DOHH2 (cell line): Measurements from ENCODE around the gene VWF.
"Not testable (repeated sequence)": the region's sequence is repeated elsewhere in the genome, so short reads cannot be mapped to it uniquely, and the experiment has no call there.

Experiments used
- H3F3A ChIP-seq: fragments of 200-600 bp; sonication (generic), shearing (Covaris generic); 2 replicates; pipeline ENCODE4 v1.6.0; 2016; ENCODE audit warnings: antibody characterized with exemption, mild to moderate bottlenecking; ENCODE audit not compliant: control insufficient read depth, insufficient read depth
- H3K27ac ChIP-seq: fragments of 200-600 bp; sonication (generic); 2 replicates; pipeline ENCODE4 v1.5.1; 2014; ENCODE audit warnings: low read depth, mild to moderate bottlenecking, low read length, moderate library complexity
- H3K27me3 ChIP-seq: fragments of 200-600 bp; sonication (generic); 2 replicates; pipeline ENCODE4 v1.6.1; 2014; ENCODE audit warnings: mild to moderate bottlenecking, low read length, mixed read lengths; ENCODE audit not compliant: control insufficient read depth
- H3K36me3 ChIP-seq: fragments of 200-600 bp; sonication (generic); 2 replicates; pipeline ENCODE4 v1.6.1; 2014; ENCODE audit warnings: mild to moderate bottlenecking, low read length, moderate library complexity, mixed read lengths; ENCODE audit not compliant: control insufficient read depth
- H3K4me1 ChIP-seq: fragments of 200-600 bp; sonication (generic); 2 replicates; pipeline ENCODE4 v1.6.1; 2014; ENCODE audit warnings: mild to moderate bottlenecking, low read length, mixed read lengths; ENCODE audit not compliant: control insufficient read depth
- H3K4me2 ChIP-seq: fragments of 200-600 bp; sonication (generic); 2 replicates; pipeline ENCODE4 v1.6.0; 2014; ENCODE audit warnings: mild to moderate bottlenecking, low read length, moderate library complexity
- H3K4me3 ChIP-seq: fragments of 200-600 bp; sonication (generic); 2 replicates; pipeline ENCODE4 v1.5.1; 2014; ENCODE audit warnings: mild to moderate bottlenecking, low read length, mixed read lengths
- H3K79me2 ChIP-seq: fragments of 200-600 bp; sonication (generic); 2 replicates; pipeline ENCODE4 v1.6.1; 2014; ENCODE audit warnings: mild to moderate bottlenecking, low read length, mixed read lengths; ENCODE audit not compliant: control insufficient read depth
- H3K9me2 ChIP-seq: fragments of 200-600 bp; sonication (generic); replicated peaks from 2 replicates; pipeline ENCODE4 v1.6.1; 2014; ENCODE audit warnings: mild to moderate bottlenecking, low read length, mixed read lengths; ENCODE audit not compliant: control insufficient read depth
- H3K9me3 ChIP-seq: fragments of 200-600 bp; sonication (generic); 2 replicates; pipeline ENCODE4 v1.6.1; 2014; ENCODE audit warnings: antibody characterized with exemption, low read length, mixed read lengths; ENCODE audit not compliant: control insufficient read depth, insufficient read depth
- H4K20me1 ChIP-seq: fragments of 200-600 bp; sonication (generic); 2 replicates; pipeline ENCODE4 v1.6.0; 2014; ENCODE audit warnings: low read depth, mild to moderate bottlenecking, antibody characterized with exemption, low read length, moderate library complexity; ENCODE audit not compliant: control insufficient read depth, insufficient read depth
- CTCF ChIP-seq: fragments of 200-600 bp; sonication (generic); IDR thresholded peaks from one replicate; pipeline ENCODE4 v1.5.1; 2014; ENCODE audit warnings: antibody characterized with exemption, mild to moderate bottlenecking, low read depth, low read length; ENCODE audit not compliant: poor library complexity, severe bottlenecking
- EZH2phosphoT487 ChIP-seq: fragments of 200-600 bp; sonication (generic); IDR thresholded peaks from 2 replicates; pipeline ENCODE4 v1.6.1; 2017; ENCODE audit warnings: borderline replicate concordance, mild to moderate bottlenecking, antibody characterized with exemption, low read length, moderate library complexity, mixed read lengths

Gene VWF

GRCh38 chr12:6165395-6165794 lies 40.9 kb upstream of the VWF start:
- Histone ChIP-seq H3K9me3 (no peaks in the 10 kb centered on the region), H3K79me2 (no peaks in the 10 kb centered on the region), H3F3A (no peaks in the 10 kb centered on the region), H3K4me3 (no peak overlapping the region), H3K27ac (no peak overlapping the region), H4K20me1 (no peaks in the 10 kb centered on the region), H3K4me1 (peaks cover 15% of the 10 kb centered on the region), H3K27me3 (peaks cover 6% of the 10 kb centered on the region; the same call in 1 of the 2 replicates), H3K9me2 (no peaks in the 10 kb centered on the region), H3K4me2 (no peak overlapping the region), H3K36me3 (no peaks in the 10 kb centered on the region)
- no peak for TF ChIP-seq CTCF
- TF ChIP-seq EZH2phosphoT487: no peak

GRCh38 chr12:6163416-6164060 lies 39.1 kb upstream of the VWF start:
- H3K27ac ChIP-seq: no peak overlapping the region
- TF ChIP-seq CTCF: no peak
- no peak for TF ChIP-seq EZH2phosphoT487
- peaks cover 5% of the 10 kb centered on the region; the same call in 1 of the 2 replicates for H3K27me3 ChIP-seq
- H3K4me1 ChIP-seq: peaks cover 15% of the 10 kb centered on the region
- no peak overlapping the region for H3K4me3 ChIP-seq
- H3K79me2 ChIP-seq: no peaks in the 10 kb centered on the region
- no peaks in the 10 kb centered on the region for H3F3A ChIP-seq
- H3K4me2 ChIP-seq: no peak overlapping the region
- H3K9me2 ChIP-seq: no peaks in the 10 kb centered on the region
- H4K20me1 ChIP-seq: no peaks in the 10 kb centered on the region
- no peaks in the 10 kb centered on the region for H3K36me3 ChIP-seq
- H3K9me3 ChIP-seq: no peaks in the 10 kb centered on the region

- Histone ChIP-seq H3K4me3 (no peak overlapping the region), H3K36me3 (no peaks in the 10 kb centered on the region), H3K4me2 (no peak overlapping the region), H3K9me2 (no peaks in the 10 kb centered on the region), H3K9me3 (no peaks in the 10 kb centered on the region), H3K4me1 (no peaks in the 10 kb centered on the region), H3K79me2 (no peaks in the 10 kb centered on the region), H4K20me1 (no peaks in the 10 kb centered on the region), H3K27me3 (no peaks in the 10 kb centered on the region), H3K27ac (no peak overlapping the region), H3F3A (no peaks in the 10 kb centered on the region)
- TF ChIP-seq EZH2phosphoT487 (no peak), CTCF (no peak)
Measured at GRCh38 chr12:6161124-6161882, 36.8 kb upstream of the VWF start.

- not testable (repeated sequence) for H4K20me1 ChIP-seq, H3K4me2 ChIP-seq, H3K9me3 ChIP-seq, H3K4me1 ChIP-seq, H3K9me2 ChIP-seq, H3K27ac ChIP-seq, H3K79me2 ChIP-seq, H3K4me3 ChIP-seq, H3F3A ChIP-seq, H3K36me3 ChIP-seq, H3K27me3 ChIP-seq
Measured at GRCh38 chr12:6160049-6160649, 35.7 kb upstream of the VWF start.

- H3K79me2 ChIP-seq: not testable (repeated sequence)
Measured at GRCh38 chr12:6159166-6160011, 34.9 kb upstream of the VWF start.

More at GRCh38 chr12:6159166-6160011, 34.9 kb upstream of the VWF start:
- H3K4me2 ChIP-seq, H3K27ac ChIP-seq, H3K4me3 ChIP-seq, H4K20me1 ChIP-seq, H3K9me3 ChIP-seq, H3K9me2 ChIP-seq, H3F3A ChIP-seq, H3K36me3 ChIP-seq, H3K4me1 ChIP-seq, H3K27me3 ChIP-seq: not testable (repeated sequence)
